ENCODE results near the gene SLC13A3.

The SLC13A3 gene

DNA sequence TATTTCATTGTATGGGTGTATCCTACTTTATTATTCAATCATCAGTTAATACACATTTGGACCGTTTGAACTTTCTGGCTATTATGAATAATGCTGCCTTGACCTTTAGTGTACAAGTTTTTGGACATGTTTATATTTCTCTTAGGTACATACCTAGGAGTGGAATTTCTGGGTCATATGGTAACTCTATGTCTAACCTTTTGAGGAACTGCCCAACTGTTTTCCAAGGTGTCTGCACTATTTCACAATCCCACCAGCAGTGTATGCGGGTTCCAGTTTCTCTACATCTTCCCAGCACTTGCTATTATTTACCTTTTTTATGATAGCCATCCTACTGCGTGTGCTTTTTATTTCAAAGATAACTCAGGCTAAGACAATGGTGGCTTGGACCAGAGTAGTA lies 14.3 kb upstream of the SLC13A3 start:
- no peaks in the 10 kb centered on the region; the same call in 1 of the 2 replicates for H3K9me3 ChIP-seq (ENCODE audit: insufficient read depth, low read depth, low read length)
- no peak overlapping the region for H3K9ac ChIP-seq (ENCODE audit: low read depth, low read length)
- H3K27ac ChIP-seq (ENCODE audit: low read length) = no peak overlapping the region
- H3K4me3 ChIP-seq (ENCODE audit: low read length) = no peak overlapping the region
- no peaks in the 10 kb centered on the region for H3K4me1 ChIP-seq (ENCODE audit: insufficient read depth, low read length)
- H3K27me3 ChIP-seq (ENCODE audit: insufficient read depth, low read length) = no peaks in the 10 kb centered on the region
- H3K36me3 ChIP-seq (ENCODE audit: insufficient read depth, low read depth, low read length) = no peaks in the 10 kb centered on the region

DNA sequence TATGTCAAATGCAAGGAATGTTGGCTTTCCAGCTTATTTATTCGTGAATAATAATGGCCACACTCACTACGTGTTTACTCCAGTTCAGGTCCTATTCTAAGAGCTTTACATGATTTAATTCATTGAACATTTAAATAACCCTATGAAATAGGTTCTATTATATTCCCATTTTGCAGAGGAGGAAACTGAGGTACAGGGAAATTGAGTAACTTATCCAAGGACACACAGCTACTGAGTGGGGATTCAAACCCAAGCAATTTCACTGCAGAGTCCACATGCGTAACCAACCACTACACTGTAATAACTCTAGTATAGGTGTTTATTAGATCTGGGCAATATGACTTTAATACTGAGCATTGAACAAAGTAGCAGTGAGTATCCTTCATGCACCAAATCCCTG lies 12.3 kb upstream of the SLC13A3 start:
- Histone ChIP-seq H3K4me1 (ENCODE audit: insufficient read depth, low read length) (no peaks in the 10 kb centered on the region), H3K9me3 (ENCODE audit: insufficient read depth, low read depth, low read length) (no peaks in the 10 kb centered on the region), H3K36me3 (ENCODE audit: insufficient read depth, low read depth, low read length) (no peaks in the 10 kb centered on the region), H3K9ac (ENCODE audit: low read depth, low read length) (no peak overlapping the region), H3K27me3 (ENCODE audit: insufficient read depth, low read length) (no peaks in the 10 kb centered on the region), H3K4me3 (ENCODE audit: low read length) (no peak overlapping the region), H3K27ac (ENCODE audit: low read length) (no peak overlapping the region)

DNA sequence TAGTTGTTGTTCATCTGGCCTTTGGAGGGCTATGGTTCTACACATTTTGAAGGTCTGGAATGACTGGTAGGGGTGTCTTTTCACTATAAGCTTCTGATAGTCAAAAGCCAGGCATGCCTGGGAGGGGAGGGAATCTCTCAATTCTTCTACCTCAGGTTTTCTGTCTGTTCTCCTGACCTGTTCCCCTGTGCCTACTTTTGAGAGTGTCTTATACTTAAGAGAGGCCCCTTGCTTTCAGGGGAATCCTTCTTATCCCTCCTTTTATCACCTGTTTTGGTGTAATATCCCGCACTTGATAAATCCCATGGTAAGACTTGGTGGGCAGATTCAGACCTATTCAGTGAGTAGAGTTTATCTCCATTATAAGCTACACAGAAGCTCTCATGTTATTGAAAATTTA lies 10.4 kb upstream of the SLC13A3 start:
- no peak overlapping the region for H3K27ac ChIP-seq (ENCODE audit: low read length)
- H3K9me3 ChIP-seq (ENCODE audit: insufficient read depth, low read depth, low read length) = no peaks in the 10 kb centered on the region
- no peak overlapping the region for H3K9ac ChIP-seq (ENCODE audit: low read depth, low read length)
- no peaks in the 10 kb centered on the region for H3K4me1 ChIP-seq (ENCODE audit: insufficient read depth, low read length)
- H3K4me3 ChIP-seq (ENCODE audit: low read length) = no peak overlapping the region
- H3K27me3 ChIP-seq (ENCODE audit: insufficient read depth, low read length) = no peaks in the 10 kb centered on the region
- H3K36me3 ChIP-seq (ENCODE audit: insufficient read depth, low read depth, low read length) = no peaks in the 10 kb centered on the region

DNA sequence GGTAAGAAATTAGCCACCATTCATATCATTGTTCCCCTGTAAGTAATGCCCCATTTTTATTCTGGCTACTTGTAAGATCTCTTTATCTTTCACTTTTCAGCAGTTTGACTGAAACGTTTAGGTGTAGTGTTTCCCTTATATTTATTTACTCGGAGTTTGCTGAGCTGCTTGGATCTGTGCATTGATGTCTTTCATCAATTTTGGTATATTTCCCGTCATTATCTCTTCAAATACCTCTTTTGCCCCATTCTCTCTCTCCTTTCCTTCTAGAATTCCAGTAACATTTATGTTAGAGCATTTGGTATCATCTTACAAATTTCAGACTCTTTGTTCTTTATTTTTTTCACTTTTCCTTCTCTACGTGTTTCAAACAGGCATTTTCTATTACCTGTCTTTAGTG lies 9.2 kb upstream of the SLC13A3 start:
- H3K4me1 ChIP-seq (ENCODE audit: insufficient read depth, low read length) = no peaks in the 10 kb centered on the region
- H3K9ac ChIP-seq (ENCODE audit: low read depth, low read length) = no peak overlapping the region
- H3K36me3 ChIP-seq (ENCODE audit: insufficient read depth, low read depth, low read length) = no peaks in the 10 kb centered on the region
- no peak overlapping the region for H3K4me3 ChIP-seq (ENCODE audit: low read length)
- H3K27me3 ChIP-seq (ENCODE audit: insufficient read depth, low read length) = no peaks in the 10 kb centered on the region
- no peak overlapping the region for H3K27ac ChIP-seq (ENCODE audit: low read length)
- no peaks in the 10 kb centered on the region for H3K9me3 ChIP-seq (ENCODE audit: insufficient read depth, low read depth, low read length)

DNA sequence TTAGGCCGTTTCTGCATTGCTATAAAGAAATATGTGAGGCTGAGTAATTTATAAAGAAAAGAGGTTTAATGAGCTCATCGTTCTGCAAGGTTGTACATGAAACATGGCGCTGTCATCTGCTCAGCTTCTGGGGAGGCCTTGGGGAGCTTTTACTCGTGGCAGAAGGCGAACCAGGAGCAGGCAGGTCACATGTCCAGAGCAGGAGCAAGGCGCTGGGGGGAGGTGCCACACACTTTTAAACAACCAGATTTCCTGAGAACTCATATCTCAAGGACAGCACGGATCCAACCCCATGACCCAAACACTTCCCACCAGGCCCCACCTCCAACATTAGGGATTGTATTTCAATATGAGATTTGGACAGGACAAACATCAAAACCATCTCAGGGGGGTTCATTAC lies 6.4 kb upstream of the SLC13A3 start:
- Histone ChIP-seq H3K36me3 (ENCODE audit: insufficient read depth, low read depth, low read length) (no peaks in the 10 kb centered on the region), H3K27me3 (ENCODE audit: insufficient read depth, low read length) (no peaks in the 10 kb centered on the region), H3K27ac (ENCODE audit: low read length) (no peak overlapping the region), H3K9ac (ENCODE audit: low read depth, low read length) (no peak overlapping the region), H3K4me3 (ENCODE audit: low read length) (no peak overlapping the region), H3K9me3 (ENCODE audit: insufficient read depth, low read depth, low read length) (no peaks in the 10 kb centered on the region), H3K4me1 (ENCODE audit: insufficient read depth, low read length) (no peaks in the 10 kb centered on the region)

DNA sequence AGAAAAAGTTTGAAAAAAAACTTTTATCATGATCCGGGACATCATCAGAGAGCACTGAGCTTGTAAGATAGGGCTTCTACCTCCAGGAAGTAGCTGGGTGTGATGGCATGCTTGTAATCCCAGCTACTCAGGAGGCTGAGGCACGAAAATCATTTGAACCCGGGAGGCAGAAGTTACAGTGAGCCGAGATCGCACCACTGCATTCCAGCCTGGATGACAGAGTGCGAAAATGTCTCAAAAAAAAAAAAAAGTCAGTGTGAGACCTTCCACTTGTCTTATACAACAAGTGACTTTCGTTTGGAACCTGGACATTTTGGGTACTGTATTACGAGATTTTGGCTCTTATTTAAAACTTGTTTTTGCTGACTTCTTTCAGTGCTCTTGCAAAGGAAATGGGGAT lies 5.9 kb upstream of the SLC13A3 start:
- H3K27ac ChIP-seq (ENCODE audit: low read length) = no peak overlapping the region
- peaks cover 2% of the 10 kb centered on the region; the same call in 1 of the 2 replicates for H3K27me3 ChIP-seq (ENCODE audit: insufficient read depth, low read length)
- H3K9me3 ChIP-seq (ENCODE audit: insufficient read depth, low read depth, low read length) = no peaks in the 10 kb centered on the region
- no peak overlapping the region for H3K9ac ChIP-seq (ENCODE audit: low read depth, low read length)
- H3K4me3 ChIP-seq (ENCODE audit: low read length) = no peak overlapping the region
- H3K4me1 ChIP-seq (ENCODE audit: insufficient read depth, low read length) = no peaks in the 10 kb centered on the region
- no peaks in the 10 kb centered on the region for H3K36me3 ChIP-seq (ENCODE audit: insufficient read depth, low read depth, low read length)

DNA sequence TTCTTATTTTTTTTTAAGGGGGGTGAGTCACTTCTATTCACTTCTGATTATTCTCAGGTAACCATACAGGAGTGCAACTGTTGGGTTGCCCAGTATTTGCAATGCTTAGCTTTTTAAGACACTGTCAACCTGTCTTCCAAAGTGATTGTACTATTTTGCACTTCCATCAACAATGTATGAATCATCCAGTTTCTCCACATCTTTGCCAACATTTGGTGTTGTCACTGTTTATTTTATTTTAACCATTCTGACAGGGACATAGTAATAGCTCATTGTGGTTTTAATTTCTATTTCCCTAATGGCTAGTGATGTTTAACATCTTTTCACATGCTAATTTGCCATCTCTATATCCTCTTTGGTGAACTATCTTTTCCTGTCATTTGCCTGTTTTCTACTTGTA lies 1.4 kb upstream of the SLC13A3 start:
- H3K9ac ChIP-seq (ENCODE audit: low read depth, low read length) = no peak overlapping the region
- H3K4me1 ChIP-seq (ENCODE audit: insufficient read depth, low read length) = no peaks in the 10 kb centered on the region
- H3K27ac ChIP-seq (ENCODE audit: low read length) = no peak overlapping the region
- H3K4me3 ChIP-seq (ENCODE audit: low read length) = no peak overlapping the region
- H3K9me3 ChIP-seq (ENCODE audit: insufficient read depth, low read depth, low read length) = no peaks in the 10 kb centered on the region
- H3K27me3 ChIP-seq (ENCODE audit: insufficient read depth, low read length) = peaks cover 43% of the 10 kb centered on the region
- H3K36me3 ChIP-seq (ENCODE audit: insufficient read depth, low read depth, low read length) = no peaks in the 10 kb centered on the region

DNA sequence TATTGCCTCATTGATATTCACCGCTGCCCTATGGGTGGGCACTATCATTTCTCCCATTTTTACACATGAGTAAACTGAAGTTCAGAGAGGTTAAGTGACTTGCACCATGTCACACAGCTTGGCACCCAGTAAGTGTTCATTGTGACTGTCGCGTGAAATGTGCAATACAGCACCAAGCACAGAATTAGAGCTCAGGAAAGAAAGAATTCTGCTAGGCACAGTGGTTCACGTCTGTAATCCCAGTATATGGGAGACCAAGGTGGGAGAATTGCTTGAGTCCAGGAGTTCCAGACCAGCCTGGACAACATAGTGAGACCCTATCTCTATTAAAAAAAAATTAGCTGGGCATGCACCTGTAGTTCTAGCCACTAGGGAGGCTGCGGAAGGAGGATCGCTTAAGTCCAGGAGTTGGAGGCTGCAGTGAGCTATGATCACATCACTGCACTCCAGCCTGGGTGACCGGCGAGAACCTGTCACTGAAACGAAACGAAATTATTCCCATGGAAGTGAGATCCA lies 626 bp downstream of the SLC13A3 start:
- no peaks in the 10 kb centered on the region for H3K36me3 ChIP-seq (ENCODE audit: insufficient read depth, low read depth, low read length)
- no peaks in the 10 kb centered on the region for H3K9me3 ChIP-seq (ENCODE audit: insufficient read depth, low read depth, low read length)
- 0 out of 2 replicates have a peak, but pooled peaks cover 6% of the 10 kb centered on the region for H3K4me1 ChIP-seq (ENCODE audit: insufficient read depth, low read length)
- peaks cover 49% of the 10 kb centered on the region for H3K27me3 ChIP-seq (ENCODE audit: insufficient read depth, low read length)
- H3K27ac ChIP-seq (ENCODE audit: low read length) = no peak overlapping the region
- peak overlapping the region; percentile 56 for H3K4me3 ChIP-seq (ENCODE audit: low read length)
- H3K9ac ChIP-seq (ENCODE audit: low read depth, low read length) = no peak overlapping the region

DNA sequence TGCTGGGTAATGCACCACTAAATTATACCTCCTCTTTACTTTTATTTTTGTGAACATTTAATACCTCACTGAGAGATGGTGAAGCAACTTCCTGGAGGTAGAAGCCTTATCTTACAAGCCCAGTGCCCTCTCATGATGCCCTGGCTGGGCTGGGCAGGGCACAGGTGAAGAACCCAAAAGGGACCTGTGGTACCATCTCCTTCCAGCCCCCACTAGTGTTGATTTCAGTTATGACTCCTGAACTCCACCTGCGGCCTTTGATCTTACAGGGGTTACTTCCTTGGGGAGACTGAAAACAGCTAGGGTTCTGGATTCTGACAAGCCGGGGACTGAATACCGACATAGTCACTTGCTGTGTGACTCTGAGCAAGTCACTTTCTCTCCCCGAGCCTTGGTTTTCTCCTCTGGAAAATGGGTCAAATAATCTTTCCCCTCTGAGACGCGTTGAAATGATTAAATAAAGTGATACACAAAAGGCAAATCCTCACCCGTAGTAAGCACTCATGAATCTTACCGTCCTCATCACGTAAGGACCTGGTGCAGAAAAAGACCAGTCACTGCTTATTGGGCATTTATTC lies 1.2 kb downstream of the SLC13A3 start:
- H3K9ac ChIP-seq (ENCODE audit: low read depth, low read length) = no peak overlapping the region
- peaks cover 49% of the 10 kb centered on the region for H3K27me3 ChIP-seq (ENCODE audit: insufficient read depth, low read length)
- no peaks in the 10 kb centered on the region for H3K9me3 ChIP-seq (ENCODE audit: insufficient read depth, low read depth, low read length)
- H3K36me3 ChIP-seq (ENCODE audit: insufficient read depth, low read depth, low read length) = no peaks in the 10 kb centered on the region
- 0 out of 2 replicates have a peak, but pooled peaks cover 6% of the 10 kb centered on the region for H3K4me1 ChIP-seq (ENCODE audit: insufficient read depth, low read length)
- no peak overlapping the region for H3K27ac ChIP-seq (ENCODE audit: low read length)
- H3K4me3 ChIP-seq (ENCODE audit: low read length) = no peak overlapping the region

DNA sequence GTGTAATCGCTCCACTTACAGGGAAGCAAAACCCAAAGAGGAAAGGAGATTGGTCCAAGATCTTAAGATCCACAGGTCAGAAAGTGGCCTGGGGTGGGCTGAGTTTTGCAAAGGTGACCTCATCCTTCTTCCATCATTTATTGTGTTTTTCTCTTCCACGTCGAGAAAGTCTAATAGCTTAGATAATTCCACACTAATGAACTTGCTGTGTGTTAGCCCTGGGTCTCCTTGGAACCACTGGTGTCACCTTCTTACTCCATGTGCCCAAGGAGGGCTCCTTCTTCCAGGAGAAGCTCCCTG lies 1.7 kb downstream of the SLC13A3 start:
- H3K27me3 ChIP-seq (ENCODE audit: insufficient read depth, low read length) = peaks cover 49% of the 10 kb centered on the region
- no peak overlapping the region for H3K27ac ChIP-seq (ENCODE audit: low read length)
- 0 out of 2 replicates have a peak, but pooled peaks cover 6% of the 10 kb centered on the region for H3K4me1 ChIP-seq (ENCODE audit: insufficient read depth, low read length)
- no peak overlapping the region for H3K4me3 ChIP-seq (ENCODE audit: low read length)
- H3K9ac ChIP-seq (ENCODE audit: low read depth, low read length) = no peak overlapping the region
- H3K9me3 ChIP-seq (ENCODE audit: insufficient read depth, low read depth, low read length) = no peaks in the 10 kb centered on the region
- no peaks in the 10 kb centered on the region for H3K36me3 ChIP-seq (ENCODE audit: insufficient read depth, low read depth, low read length)

DNA sequence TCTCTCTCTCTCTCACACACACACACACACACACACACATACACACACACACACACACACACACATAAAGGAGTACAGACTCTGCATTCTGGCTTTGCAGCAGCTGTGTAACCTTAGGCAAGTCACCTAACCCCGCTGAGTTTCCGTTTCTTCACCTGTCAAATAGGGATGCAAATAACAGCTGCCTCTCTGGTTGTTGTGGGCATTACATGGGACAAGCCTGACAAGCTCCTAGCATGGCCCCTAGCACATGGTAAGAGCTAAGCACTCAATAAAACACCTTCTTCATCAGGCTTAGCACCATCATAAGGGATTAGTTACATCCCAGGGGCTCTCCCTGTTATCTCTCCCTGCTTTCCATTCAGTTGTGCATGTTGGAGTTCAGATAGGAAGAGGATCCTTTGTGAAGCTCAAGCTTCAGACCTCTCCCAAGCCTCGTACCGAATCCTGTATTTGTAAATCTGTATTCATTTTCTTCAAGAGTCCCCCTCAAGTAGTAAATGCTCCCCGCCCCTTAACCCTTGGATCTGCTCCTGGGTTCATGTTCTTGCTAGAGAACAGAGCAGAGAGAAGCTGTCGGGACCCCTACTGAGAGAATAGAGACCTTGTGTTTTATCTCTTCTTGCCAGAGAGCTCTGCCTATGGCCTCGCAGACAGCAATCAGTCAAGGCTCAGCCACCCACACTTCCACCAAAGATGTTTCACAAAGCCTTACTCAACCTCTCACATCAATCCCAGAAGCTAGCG lies 2.2 kb downstream of the SLC13A3 start:
- Histone ChIP-seq H3K4me3 (ENCODE audit: low read length) (no peak overlapping the region), H3K36me3 (ENCODE audit: insufficient read depth, low read depth, low read length) (no peaks in the 10 kb centered on the region), H3K9me3 (ENCODE audit: insufficient read depth, low read depth, low read length) (no peaks in the 10 kb centered on the region), H3K27me3 (ENCODE audit: insufficient read depth, low read length) (peaks cover 49% of the 10 kb centered on the region), H3K27ac (ENCODE audit: low read length) (no peak overlapping the region), H3K9ac (ENCODE audit: low read depth, low read length) (no peak overlapping the region), H3K4me1 (ENCODE audit: insufficient read depth, low read length) (0 out of 2 replicates have a peak, but pooled peaks cover 6% of the 10 kb centered on the region)

DNA sequence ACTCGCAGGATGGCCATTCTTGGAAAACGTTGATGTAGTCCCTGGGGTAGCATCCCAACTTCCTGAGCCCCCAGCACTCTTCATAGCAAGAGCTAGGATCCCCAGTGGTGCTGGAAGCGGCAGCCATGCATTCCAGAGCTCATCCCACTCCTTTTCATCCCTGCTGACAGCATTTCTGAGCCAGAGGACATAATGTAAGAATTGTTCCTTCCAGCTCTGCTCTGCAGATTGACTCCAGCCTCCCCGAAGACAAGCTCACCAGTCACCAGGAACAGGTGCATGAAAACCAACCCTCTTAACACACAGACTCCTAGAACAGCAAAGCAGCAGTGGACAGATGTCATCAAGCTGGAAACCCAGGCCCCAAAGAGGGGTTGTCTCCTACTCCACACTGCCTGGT lies 3.8 kb downstream of the SLC13A3 start:
- Histone ChIP-seq H3K36me3 (ENCODE audit: insufficient read depth, low read depth, low read length) (no peaks in the 10 kb centered on the region), H3K9ac (ENCODE audit: low read depth, low read length) (no peak overlapping the region), H3K4me1 (ENCODE audit: insufficient read depth, low read length) (0 out of 2 replicates have a peak, but pooled peaks cover 6% of the 10 kb centered on the region), H3K9me3 (ENCODE audit: insufficient read depth, low read depth, low read length) (no peaks in the 10 kb centered on the region), H3K27me3 (ENCODE audit: insufficient read depth, low read length) (peaks cover 49% of the 10 kb centered on the region), H3K27ac (ENCODE audit: low read length) (no peak overlapping the region), H3K4me3 (ENCODE audit: low read length) (no peak overlapping the region)
